Prostate gland (tissue), 2 donors: ENCODE results near the gene APOBEC3F.

Experiments used
- POLR2A ChIP-seq: fragments of 450-650 bp; IDR thresholded peaks from one replicate; pipeline ENCODE4 v1.6.1; 2016; ENCODE audit warnings: antibody characterized with exemption, mild to moderate bottlenecking
- TF ChIP-seq, protein P1 (sequence below), 4 experiments: fragments of 200-600 bp in 2 of 4; fragments of 450-650 bp in 2 of 4; sonication (generic) in 2 of 4; IDR thresholded peaks; 1 replicate in 3 of 4; 2 replicates in 1 of 4; pipeline ENCODE4 v1.5.1; 2016 to 2019; ENCODE audit warnings: antibody characterized with exemption in 4 of 4, mild to moderate bottlenecking in 2 of 4, moderate library complexity in 2 of 4

DNA sequence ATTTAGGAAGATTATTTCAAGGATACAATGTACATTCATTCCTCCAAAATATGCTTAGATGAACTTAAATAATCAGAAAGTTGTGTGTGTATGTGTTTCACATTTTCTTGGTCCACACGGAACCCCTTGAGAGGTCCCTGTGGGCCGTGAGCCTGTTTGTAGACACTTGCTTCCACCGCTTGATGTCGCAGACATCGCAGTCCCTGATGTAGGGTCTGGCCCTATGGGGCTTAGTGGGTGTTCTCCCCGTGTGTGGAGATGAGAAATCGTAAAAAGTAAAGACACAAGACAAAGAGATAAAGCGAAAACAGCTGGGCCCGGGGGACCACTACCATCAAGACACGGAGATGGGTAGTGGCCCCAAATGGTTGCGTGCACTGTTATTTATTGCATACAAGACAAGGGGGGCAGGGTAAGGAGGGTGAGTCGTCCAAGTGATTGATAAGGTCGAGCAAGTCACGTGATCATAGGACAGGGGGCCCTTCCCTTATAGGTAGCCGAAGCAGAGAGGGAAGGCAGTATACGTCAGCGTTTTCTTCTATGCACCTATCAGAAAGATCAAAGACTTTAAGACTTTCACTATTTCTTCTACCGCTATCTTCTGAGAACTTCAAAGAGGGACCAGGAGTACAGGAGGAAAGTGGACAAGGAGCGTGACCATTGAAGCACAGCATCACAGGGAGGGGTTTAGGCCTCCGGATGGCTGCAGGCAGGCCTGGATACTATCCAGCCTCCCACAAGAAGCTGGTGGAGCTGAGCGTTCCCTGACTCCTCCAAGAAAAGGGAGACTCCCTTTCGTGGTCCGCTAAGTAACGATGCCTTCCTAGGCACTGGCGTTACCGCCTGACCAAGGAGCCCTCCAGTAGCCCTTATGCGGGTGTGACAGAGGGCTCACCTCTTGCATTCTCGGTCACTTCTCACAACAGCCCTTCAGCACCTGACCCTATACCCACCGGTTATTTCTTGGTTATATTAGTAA is 27.8 kb upstream of the APOBEC3F start:
- TF ChIP-seq, protein P1, sequence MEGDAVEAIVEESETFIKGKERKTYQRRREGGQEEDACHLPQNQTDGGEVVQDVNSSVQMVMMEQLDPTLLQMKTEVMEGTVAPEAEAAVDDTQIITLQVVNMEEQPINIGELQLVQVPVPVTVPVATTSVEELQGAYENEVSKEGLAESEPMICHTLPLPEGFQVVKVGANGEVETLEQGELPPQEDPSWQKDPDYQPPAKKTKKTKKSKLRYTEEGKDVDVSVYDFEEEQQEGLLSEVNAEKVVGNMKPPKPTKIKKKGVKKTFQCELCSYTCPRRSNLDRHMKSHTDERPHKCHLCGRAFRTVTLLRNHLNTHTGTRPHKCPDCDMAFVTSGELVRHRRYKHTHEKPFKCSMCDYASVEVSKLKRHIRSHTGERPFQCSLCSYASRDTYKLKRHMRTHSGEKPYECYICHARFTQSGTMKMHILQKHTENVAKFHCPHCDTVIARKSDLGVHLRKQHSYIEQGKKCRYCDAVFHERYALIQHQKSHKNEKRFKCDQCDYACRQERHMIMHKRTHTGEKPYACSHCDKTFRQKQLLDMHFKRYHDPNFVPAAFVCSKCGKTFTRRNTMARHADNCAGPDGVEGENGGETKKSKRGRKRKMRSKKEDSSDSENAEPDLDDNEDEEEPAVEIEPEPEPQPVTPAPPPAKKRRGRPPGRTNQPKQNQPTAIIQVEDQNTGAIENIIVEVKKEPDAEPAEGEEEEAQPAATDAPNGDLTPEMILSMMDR (IDR thresholded peaks at IDR 0.05), result no peak
- no peak for TF ChIP-seq POLR2A
